IPS-18c (cell line): Measurements from ENCODE around the gene DNAH10.

Experiments used
- H3K4me3 ChIP-seq: 2 replicates; pipeline ENCODE4 v1.7.0; 2013; ENCODE audit warnings: low read depth, mild to moderate bottlenecking, low read length, moderate library complexity; ENCODE audit not compliant: insufficient read depth
- H3K9me3 ChIP-seq: one replicate; pipeline ENCODE4 v1.6.1; 2013; ENCODE audit warnings: mild to moderate bottlenecking, low read length, moderate library complexity; ENCODE audit not compliant: control insufficient read depth, insufficient read depth

Gene DNAH10

GRCh38 chr12:123882161-123882705 lies 120.1 kb downstream of the DNAH10 start:
- H3K9me3 ChIP-seq = no peaks in the 10 kb centered on the region

DNA sequence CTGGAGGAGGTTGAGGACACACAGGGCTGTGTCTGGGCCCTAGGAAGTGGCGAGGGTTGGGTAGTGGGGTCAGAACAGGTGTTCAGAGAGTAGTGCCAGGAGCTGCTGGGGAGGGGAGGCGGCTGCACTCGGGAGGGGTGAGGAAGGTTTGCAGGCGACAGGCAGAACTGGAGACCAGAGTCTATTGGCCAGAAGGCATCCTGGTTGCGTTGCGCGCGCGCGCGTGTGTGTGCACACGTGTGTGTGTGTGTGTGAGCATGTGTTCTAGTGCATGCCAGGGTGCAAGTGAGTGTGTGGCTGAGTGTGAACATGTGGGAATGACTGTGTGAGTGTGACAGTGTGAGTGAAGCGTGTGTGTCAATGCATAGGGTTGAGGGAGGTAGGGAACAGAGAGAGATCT lies 124.2 kb downstream of the DNAH10 start:
- H3K4me3 ChIP-seq = no peak overlapping the region
- H3K9me3 ChIP-seq = no peaks in the 10 kb centered on the region

More at GRCh38 chr12:123882161-123882705, 120.1 kb downstream of the DNAH10 start:
- no peak overlapping the region for H3K4me3 ChIP-seq

DNA sequence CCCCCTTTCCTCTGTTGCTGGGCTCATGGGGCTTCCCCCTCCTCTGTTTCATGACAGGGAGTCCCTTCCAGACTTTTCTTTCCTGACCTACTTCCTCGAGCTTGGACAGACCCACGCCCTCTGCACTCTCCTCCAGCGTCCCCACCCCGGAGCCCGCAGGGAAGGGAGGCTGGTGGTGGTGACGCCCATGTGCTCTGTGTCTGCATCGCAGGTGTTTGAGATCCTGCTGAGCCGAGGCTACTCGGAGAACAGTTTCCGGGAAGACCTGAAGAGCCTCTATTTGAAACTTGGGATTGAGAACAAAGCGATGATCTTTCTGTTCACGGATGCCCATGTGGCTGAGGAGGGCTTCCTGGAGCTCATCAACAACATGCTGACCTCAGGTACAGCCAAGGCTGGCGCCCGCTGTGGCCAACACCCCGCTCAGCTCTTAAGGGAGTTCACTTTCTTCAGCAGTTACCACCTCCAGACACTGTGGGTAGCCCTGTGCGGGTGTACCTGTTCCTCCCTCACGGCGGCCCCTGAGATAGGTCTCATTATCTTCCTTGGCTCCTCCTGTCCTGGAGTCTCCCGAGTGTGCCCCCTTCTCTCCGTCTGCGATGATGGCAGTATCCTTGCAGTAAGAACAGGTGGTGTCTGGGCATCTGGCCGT lies 125.0 kb downstream of the DNAH10 start:
- no peak overlapping the region for H3K4me3 ChIP-seq
- no peaks in the 10 kb centered on the region for H3K9me3 ChIP-seq

DNA sequence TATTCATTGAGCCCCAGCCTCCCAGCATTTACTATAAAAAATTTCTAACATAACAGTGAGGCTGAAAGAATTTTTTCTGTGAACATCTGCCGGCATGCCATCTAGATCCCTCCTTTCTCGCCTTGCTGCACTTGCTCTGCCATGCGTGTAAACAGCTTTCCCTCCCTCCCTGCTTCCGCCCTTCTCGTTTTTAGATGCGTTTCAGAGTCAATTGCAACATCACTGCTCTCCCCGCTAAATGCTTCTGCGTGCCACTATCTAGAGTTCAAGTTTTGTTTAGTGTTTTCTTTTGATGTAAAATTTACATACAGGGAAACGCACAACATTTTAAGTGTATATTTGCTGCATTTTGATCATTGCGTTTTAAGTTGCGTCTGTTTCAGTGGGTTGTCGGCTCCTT lies 126.9 kb downstream of the DNAH10 start:
- no peaks in the 10 kb centered on the region for H3K9me3 ChIP-seq
- H3K4me3 ChIP-seq = no peak overlapping the region

GRCh38 chr12:123889848-123890535 lies 127.9 kb downstream of the DNAH10 start:
- Histone ChIP-seq H3K4me3 (no peak overlapping the region), H3K9me3 (no peaks in the 10 kb centered on the region)

GRCh38 chr12:123890536-123890902 lies 128.4 kb downstream of the DNAH10 start:
- Histone ChIP-seq H3K9me3 (no peaks in the 10 kb centered on the region), H3K4me3 (no peak overlapping the region)

GRCh38 chr12:123891011-123891410 lies 128.9 kb downstream of the DNAH10 start:
- no peaks in the 10 kb centered on the region for H3K9me3 ChIP-seq
- no peak overlapping the region for H3K4me3 ChIP-seq

- Histone ChIP-seq H3K4me3 (no peak overlapping the region), H3K9me3 (no peaks in the 10 kb centered on the region)
Measured at GRCh38 chr12:123891516-123892179, 129.5 kb downstream of the DNAH10 start.

DNA sequence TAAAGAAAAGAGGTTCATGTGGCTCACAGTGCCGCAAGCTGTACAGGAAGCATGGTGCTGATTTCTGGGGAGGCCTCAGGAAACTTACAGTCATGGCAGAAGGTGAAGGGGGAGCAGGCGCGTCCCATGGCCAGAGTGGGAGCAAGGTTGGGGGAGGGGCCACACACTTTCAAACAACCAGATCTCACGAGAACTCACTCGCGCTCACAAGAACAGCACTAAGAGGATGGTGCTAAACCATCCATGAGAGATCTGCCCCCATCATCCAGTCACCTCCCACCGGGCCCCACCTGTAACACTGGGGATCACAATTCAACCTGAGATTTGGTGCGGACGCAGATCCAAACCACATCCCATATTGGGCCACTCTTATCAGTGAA lies 130.1 kb downstream of the DNAH10 start:
- no peak overlapping the region for H3K4me3 ChIP-seq
- no peaks in the 10 kb centered on the region for H3K9me3 ChIP-seq

DNA sequence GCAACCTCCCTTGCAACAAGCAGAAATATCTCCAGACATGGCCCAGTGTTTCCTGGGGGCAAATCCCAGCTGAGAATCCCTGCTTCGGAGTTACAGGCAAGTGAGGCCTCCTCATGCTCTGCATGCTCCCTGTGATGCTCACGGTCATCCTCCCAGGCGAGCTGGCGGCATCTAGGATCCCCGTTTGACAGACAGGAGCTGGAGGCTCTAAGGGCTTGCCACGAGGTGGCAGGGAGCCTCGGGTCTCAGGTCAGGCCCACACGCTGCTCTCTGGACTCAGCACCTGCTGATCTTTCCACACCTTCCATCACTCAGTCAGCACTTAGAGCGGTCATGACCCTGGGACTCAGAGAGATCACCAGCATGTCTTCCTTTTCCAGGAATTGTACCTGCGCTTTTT lies 130.8 kb downstream of the DNAH10 start:
- H3K9me3 ChIP-seq = no peaks in the 10 kb centered on the region

GRCh38 chr12:123893276-123893675 lies 131.2 kb downstream of the DNAH10 start:
- H3K9me3 ChIP-seq = no peaks in the 10 kb centered on the region
- H3K4me3 ChIP-seq = no peak overlapping the region

More for the DNA sequence above, 130.8 kb downstream of the DNAH10 start:
- H3K4me3 ChIP-seq = no peak overlapping the region

DNA sequence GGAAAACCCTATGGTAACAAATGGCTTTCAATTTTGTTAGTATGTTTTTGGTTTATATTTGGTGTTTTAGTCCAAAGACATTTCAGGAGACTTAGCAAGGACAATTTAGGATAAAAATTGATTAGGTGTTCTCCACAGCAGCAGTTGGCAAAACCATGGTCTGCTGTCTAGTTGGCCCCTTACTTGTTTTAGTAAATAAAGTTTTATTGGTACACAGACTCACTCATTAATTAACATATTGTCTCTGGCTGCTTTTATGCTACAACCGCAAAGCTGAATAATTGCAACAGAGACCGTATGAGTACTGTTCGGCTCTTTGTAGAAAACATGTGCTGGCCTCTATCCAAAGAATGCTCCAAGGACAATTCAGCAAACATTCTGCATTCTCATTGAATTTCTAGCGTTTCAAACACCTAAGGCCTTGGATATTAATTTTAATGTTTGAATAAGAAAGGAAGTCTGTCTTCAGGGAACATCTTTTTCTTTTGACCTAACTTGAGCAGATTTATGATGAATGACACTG lies 132.8 kb downstream of the DNAH10 start:
- Histone ChIP-seq H3K9me3 (no peaks in the 10 kb centered on the region), H3K4me3 (no peak overlapping the region)

GRCh38 chr12:123895451-123895850 lies 133.3 kb downstream of the DNAH10 start:
- Histone ChIP-seq H3K9me3 (no peaks in the 10 kb centered on the region), H3K4me3 (no peak overlapping the region)

- no peaks in the 10 kb centered on the region for H3K9me3 ChIP-seq
- no peak overlapping the region for H3K4me3 ChIP-seq
Measured at GRCh38 chr12:123896767-123897166, 134.7 kb downstream of the DNAH10 start.

DNA sequence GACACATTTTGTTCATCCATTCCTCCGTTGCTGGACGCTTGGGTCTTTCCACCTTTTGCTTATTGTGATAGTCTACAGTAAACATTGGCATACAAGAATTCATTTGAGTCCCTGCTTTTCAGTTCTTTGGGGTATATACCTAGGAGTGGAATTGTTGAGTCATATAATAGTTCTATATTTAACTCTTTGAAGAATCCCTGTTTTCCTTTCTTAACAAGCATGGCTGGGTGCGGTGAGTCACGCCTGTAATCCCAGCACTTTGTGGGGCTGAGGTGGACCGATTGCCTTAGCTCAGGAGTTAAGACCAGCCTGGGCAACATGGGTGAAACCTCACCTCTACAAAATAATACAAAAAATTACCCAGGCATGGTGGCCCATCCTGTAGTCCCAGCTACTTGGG lies 135.1 kb downstream of the DNAH10 start:
- Histone ChIP-seq H3K9me3 (no peaks in the 10 kb centered on the region), H3K4me3 (no peak overlapping the region)

- Histone ChIP-seq H3K4me3 (no peak overlapping the region), H3K9me3 (no peaks in the 10 kb centered on the region)
Measured at GRCh38 chr12:123898673-123899072, 136.6 kb downstream of the DNAH10 start.

GRCh38 chr12:123899368-123899767 lies 137.3 kb downstream of the DNAH10 start:
- H3K9me3 ChIP-seq = no peaks in the 10 kb centered on the region
- no peak overlapping the region for H3K4me3 ChIP-seq

DNA sequence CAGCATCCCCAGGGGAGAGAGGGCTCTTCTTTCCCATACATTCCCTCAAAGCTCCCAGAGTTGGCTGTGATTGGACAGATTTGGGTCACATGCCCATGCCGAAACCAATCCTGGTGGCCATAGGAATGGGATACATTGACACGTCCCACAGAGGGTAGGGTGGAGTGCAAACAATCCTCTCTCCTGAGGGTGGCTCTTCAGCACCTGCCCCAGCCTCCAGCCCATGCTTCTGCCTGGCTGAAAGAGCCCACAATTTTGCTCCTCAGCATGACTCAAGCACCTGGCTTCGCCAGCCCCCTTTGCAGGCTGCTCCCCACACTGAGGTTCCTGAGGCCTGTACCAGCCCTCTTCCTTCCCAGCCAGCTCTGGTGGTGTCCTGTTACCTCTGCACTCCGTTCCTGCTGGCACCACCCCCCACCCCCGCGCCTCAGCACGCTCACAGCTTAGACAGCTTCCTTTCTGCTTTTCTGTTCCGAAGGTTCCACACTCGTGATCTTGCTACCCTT lies 138.8 kb downstream of the DNAH10 start:
- Histone ChIP-seq H3K9me3 (no peaks in the 10 kb centered on the region), H3K4me3 (peak overlapping the region; percentile 24; the same call in 1 of the 2 replicates)
